ENCODE data around the gene COA8.

The COA8 gene

GRCh38 chr14:103540821-103541708 lies 21.7 kb upstream of the COA8 start:
- Histone ChIP-seq H3K27ac (ENCODE audit: low read depth, low read length) (no peak overlapping the region), H3K4me3 (ENCODE audit: low read depth, low read length) (no peak overlapping the region), H3K9ac (ENCODE audit: low read depth, low read length) (no peak overlapping the region)

GRCh38 chr14:103541709-103542604 lies 20.8 kb upstream of the COA8 start:
- Histone ChIP-seq H3K27ac (ENCODE audit: low read depth, low read length) (peak overlapping the region; percentile 97), H3K36me3 (ENCODE audit: control insufficient read depth, insufficient read depth, low read length) (no peaks in the 10 kb centered on the region), H3K4me3 (ENCODE audit: low read depth, low read length) (peak overlapping the region; percentile 18; the same call in 1 of the 2 replicates), H3K27me3 (ENCODE audit: control insufficient read depth, insufficient read depth, low read length) (no peaks in the 10 kb centered on the region), H3K4me1 (ENCODE audit: control insufficient read depth, insufficient read depth, low read length) (peaks cover 26% of the 10 kb centered on the region), H3K9me3 (ENCODE audit: control insufficient read depth, insufficient read depth, low read length) (no peaks in the 10 kb centered on the region), H3K9ac (ENCODE audit: low read depth, low read length) (peak overlapping the region; percentile 41)

More at GRCh38 chr14:103540821-103541708, 21.7 kb upstream of the COA8 start:
- no peaks in the 10 kb centered on the region for H3K36me3 ChIP-seq (ENCODE audit: control insufficient read depth, insufficient read depth, low read length)
- H3K9me3 ChIP-seq (ENCODE audit: control insufficient read depth, insufficient read depth, low read length): no peaks in the 10 kb centered on the region
- no peaks in the 10 kb centered on the region for H3K27me3 ChIP-seq (ENCODE audit: control insufficient read depth, insufficient read depth, low read length)
- H3K4me1 ChIP-seq (ENCODE audit: control insufficient read depth, insufficient read depth, low read length): peaks cover 26% of the 10 kb centered on the region

- Histone ChIP-seq H3K27ac (ENCODE audit: low read depth, low read length) (peak overlapping the region; percentile 97), H3K9ac (ENCODE audit: low read depth, low read length) (peak overlapping the region; percentile 41), H3K4me1 (ENCODE audit: control insufficient read depth, insufficient read depth, low read length) (peaks cover 26% of the 10 kb centered on the region)
These were observed 20.1 kb upstream of the COA8 start for GRCh38 chr14:103542605-103543088.

GRCh38 chr14:103543140-103543539 lies 19.6 kb upstream of the COA8 start:
- no peaks in the 10 kb centered on the region for H3K36me3 ChIP-seq (ENCODE audit: control insufficient read depth, insufficient read depth, low read length)
- H3K4me1 ChIP-seq (ENCODE audit: control insufficient read depth, insufficient read depth, low read length): peaks cover 26% of the 10 kb centered on the region
- H3K27ac ChIP-seq (ENCODE audit: low read depth, low read length): peak overlapping the region; percentile 97
- H3K27me3 ChIP-seq (ENCODE audit: control insufficient read depth, insufficient read depth, low read length): no peaks in the 10 kb centered on the region
- 0 out of 2 replicates have a peak overlapping the region, but pooled peaks have one; percentile 13 for H3K9ac ChIP-seq (ENCODE audit: low read depth, low read length)
- no peak overlapping the region; the same call in 1 of the 2 replicates for H3K4me3 ChIP-seq (ENCODE audit: low read depth, low read length)
- no peaks in the 10 kb centered on the region for H3K9me3 ChIP-seq (ENCODE audit: control insufficient read depth, insufficient read depth, low read length)

More at GRCh38 chr14:103542605-103543088, 20.1 kb upstream of the COA8 start:
- H3K4me3 ChIP-seq (ENCODE audit: low read depth, low read length): peak overlapping the region; percentile 18; the same call in 1 of the 2 replicates
- no peaks in the 10 kb centered on the region for H3K9me3 ChIP-seq (ENCODE audit: control insufficient read depth, insufficient read depth, low read length)
- no peaks in the 10 kb centered on the region for H3K27me3 ChIP-seq (ENCODE audit: control insufficient read depth, insufficient read depth, low read length)
- H3K36me3 ChIP-seq (ENCODE audit: control insufficient read depth, insufficient read depth, low read length): no peaks in the 10 kb centered on the region

GRCh38 chr14:103543721-103544387 lies 18.9 kb upstream of the COA8 start:
- Histone ChIP-seq H3K4me1 (ENCODE audit: control insufficient read depth, insufficient read depth, low read length) (peaks cover 26% of the 10 kb centered on the region), H3K9ac (ENCODE audit: low read depth, low read length) (no peak overlapping the region), H3K9me3 (ENCODE audit: control insufficient read depth, insufficient read depth, low read length) (no peaks in the 10 kb centered on the region), H3K36me3 (ENCODE audit: control insufficient read depth, insufficient read depth, low read length) (no peaks in the 10 kb centered on the region), H3K27me3 (ENCODE audit: control insufficient read depth, insufficient read depth, low read length) (no peaks in the 10 kb centered on the region), H3K4me3 (ENCODE audit: low read depth, low read length) (no peak overlapping the region), H3K27ac (ENCODE audit: low read depth, low read length) (peak overlapping the region; percentile 97)

- Histone ChIP-seq H3K4me1 (ENCODE audit: control insufficient read depth, insufficient read depth, low read length) (peaks cover 26% of the 10 kb centered on the region), H3K27ac (ENCODE audit: low read depth, low read length) (no peak overlapping the region)
These were observed 18.2 kb upstream of the COA8 start for GRCh38 chr14:103544388-103545218.

GRCh38 chr14:103545219-103545914 lies 17.4 kb upstream of the COA8 start:
- H3K4me1 ChIP-seq (ENCODE audit: control insufficient read depth, insufficient read depth, low read length): peaks cover 24% of the 10 kb centered on the region

More at GRCh38 chr14:103544388-103545218, 18.2 kb upstream of the COA8 start:
- no peak overlapping the region for H3K4me3 ChIP-seq (ENCODE audit: low read depth, low read length)
- H3K9ac ChIP-seq (ENCODE audit: low read depth, low read length): no peak overlapping the region
- H3K27me3 ChIP-seq (ENCODE audit: control insufficient read depth, insufficient read depth, low read length): no peaks in the 10 kb centered on the region
- H3K36me3 ChIP-seq (ENCODE audit: control insufficient read depth, insufficient read depth, low read length): no peaks in the 10 kb centered on the region
- H3K9me3 ChIP-seq (ENCODE audit: control insufficient read depth, insufficient read depth, low read length): no peaks in the 10 kb centered on the region

GRCh38 chr14:103545915-103546651 lies 16.7 kb upstream of the COA8 start:
- Histone ChIP-seq H3K36me3 (ENCODE audit: control insufficient read depth, insufficient read depth, low read length) (no peaks in the 10 kb centered on the region), H3K4me3 (ENCODE audit: low read depth, low read length) (no peak overlapping the region), H3K27me3 (ENCODE audit: control insufficient read depth, insufficient read depth, low read length) (no peaks in the 10 kb centered on the region), H3K27ac (ENCODE audit: low read depth, low read length) (no peak overlapping the region), H3K9me3 (ENCODE audit: control insufficient read depth, insufficient read depth, low read length) (no peaks in the 10 kb centered on the region), H3K9ac (ENCODE audit: low read depth, low read length) (no peak overlapping the region), H3K4me1 (ENCODE audit: control insufficient read depth, insufficient read depth, low read length) (peaks cover 23% of the 10 kb centered on the region)

More at GRCh38 chr14:103545219-103545914, 17.4 kb upstream of the COA8 start:
- H3K36me3 ChIP-seq (ENCODE audit: control insufficient read depth, insufficient read depth, low read length): no peaks in the 10 kb centered on the region
- H3K9ac ChIP-seq (ENCODE audit: low read depth, low read length): no peak overlapping the region
- no peaks in the 10 kb centered on the region for H3K9me3 ChIP-seq (ENCODE audit: control insufficient read depth, insufficient read depth, low read length)
- no peak overlapping the region for H3K4me3 ChIP-seq (ENCODE audit: low read depth, low read length)
- H3K27ac ChIP-seq (ENCODE audit: low read depth, low read length): no peak overlapping the region
- no peaks in the 10 kb centered on the region for H3K27me3 ChIP-seq (ENCODE audit: control insufficient read depth, insufficient read depth, low read length)
